Measurements from ENCODE around the gene HIPK4. TPM values are rescaled to one million over a fixed set of nuclear protein-coding genes. Genes with fewer than 3 reads are reported as not detected.

HIPK4 gene
- total and polyA plus RNA-seq, 9 of the 15 experiments (the other 6 are each of a cell fraction or from before 2014, with no cell fraction given): 0.06 to 0.09 TPM; not detected in 7

DNA sequence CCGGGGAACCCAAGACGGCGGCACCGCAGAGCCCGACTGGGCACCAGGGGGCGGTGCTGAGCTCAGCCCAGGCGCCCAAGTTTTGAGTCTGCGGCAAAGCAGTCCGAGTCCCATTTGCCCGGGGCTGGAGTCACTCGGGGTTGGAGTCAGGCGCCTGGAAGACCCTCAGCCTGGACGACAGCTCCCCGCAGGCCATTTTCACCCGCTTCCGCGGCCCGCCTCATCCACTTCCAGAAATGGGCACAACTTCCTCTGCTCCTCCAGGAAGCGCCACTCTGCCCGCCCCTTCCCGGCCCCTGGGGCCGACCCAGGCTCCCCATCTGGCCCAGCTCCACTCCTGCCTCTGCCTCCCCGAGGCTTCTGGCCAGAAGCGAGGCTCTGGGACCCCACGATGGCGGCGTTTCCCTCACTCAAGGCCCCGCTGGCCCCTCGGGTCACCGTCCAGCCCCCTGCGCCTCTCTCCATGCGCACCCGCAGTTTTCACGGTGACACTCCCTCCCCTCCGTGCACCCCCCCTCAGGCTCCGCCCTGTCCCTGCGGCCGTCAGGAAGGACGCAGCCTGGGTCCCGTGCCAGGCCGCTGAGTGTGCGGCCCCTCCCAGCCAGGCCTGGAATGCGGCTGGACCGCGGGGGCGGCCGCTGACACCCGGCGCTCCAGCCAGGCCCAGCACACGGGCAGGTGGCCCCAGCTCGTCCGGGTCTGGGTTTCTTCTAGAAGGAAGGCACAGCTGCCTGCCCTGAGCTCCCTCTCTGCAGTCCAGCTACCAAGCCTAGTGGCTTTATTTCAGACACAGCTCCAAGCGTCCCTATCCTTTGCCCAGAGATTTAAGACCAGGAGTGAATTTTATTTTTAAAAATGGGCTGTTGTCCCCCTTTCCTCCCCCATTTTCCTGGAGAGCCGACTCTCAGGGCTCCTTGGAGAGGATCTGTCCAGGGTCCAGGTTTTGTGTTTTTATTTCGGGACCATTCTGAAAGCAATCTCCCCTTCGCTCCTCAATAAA is 31.1 kb upstream of the HIPK4 start (continued):
- TF ChIP-seq BRD4 (IDR thresholded peaks at IDR 0.05): no peak
- no peak for TF ChIP-seq ZNF407 (IDR thresholded peaks at IDR 0.05; ENCODE audit: low read depth)
- TF ChIP-seq, protein P1, sequence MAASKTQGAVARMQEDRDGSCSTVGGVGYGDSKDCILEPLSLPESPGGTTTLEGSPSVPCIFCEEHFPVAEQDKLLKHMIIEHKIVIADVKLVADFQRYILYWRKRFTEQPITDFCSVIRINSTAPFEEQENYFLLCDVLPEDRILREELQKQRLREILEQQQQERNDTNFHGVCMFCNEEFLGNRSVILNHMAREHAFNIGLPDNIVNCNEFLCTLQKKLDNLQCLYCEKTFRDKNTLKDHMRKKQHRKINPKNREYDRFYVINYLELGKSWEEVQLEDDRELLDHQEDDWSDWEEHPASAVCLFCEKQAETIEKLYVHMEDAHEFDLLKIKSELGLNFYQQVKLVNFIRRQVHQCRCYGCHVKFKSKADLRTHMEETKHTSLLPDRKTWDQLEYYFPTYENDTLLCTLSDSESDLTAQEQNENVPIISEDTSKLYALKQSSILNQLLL (CRISPR knock-in tag; IDR thresholded peaks at IDR 0.05; ENCODE audit: borderline replicate concordance): no peak
- 0 out of 2 replicates have a peak, but pooled peaks have one; percentile 61 for TF ChIP-seq SOX6 (IDR thresholded peaks at IDR 0.05)
- TF ChIP-seq TCF3 (CRISPR knock-in tag; IDR thresholded peaks at IDR 0.05): peak; percentile 47
- no peak for TF ChIP-seq DNMT1 (IDR thresholded peaks at IDR 0.05)
- TF ChIP-seq RBM25 (IDR thresholded peaks at IDR 0.05; ENCODE audit: low read depth, low read length, severe bottlenecking): no peak
- TF ChIP-seq ZNF408 (CRISPR knock-in tag; IDR thresholded peaks at IDR 0.05; ENCODE audit: low read depth): no peak
- no peak for TF ChIP-seq ZNF354B (CRISPR knock-in tag; IDR thresholded peaks at IDR 0.05)
- peak; percentile 88 for TF ChIP-seq TFAP4 (CRISPR knock-in tag; IDR thresholded peaks at IDR 0.05; ENCODE audit: borderline replicate concordance)
- no peak for TF ChIP-seq NR4A1 (CRISPR knock-in tag; IDR thresholded peaks at IDR 0.05)
- 0 out of 2 replicates have a peak, but pooled peaks have one; percentile 60 for TF ChIP-seq NR4A1 (tag; IDR thresholded peaks at IDR 0.05)
- peak; percentile 93 for TF ChIP-seq TEAD2 (tag; IDR thresholded peaks at IDR 0.05)
- TF ChIP-seq COPS2 (conservative IDR thresholded peaks at IDR 0.05): no peak
- no peak for TF ChIP-seq SREBF2 (CRISPR knock-in tag; IDR thresholded peaks at IDR 0.05)
- TF ChIP-seq ELK1 (CRISPR knock-in tag; IDR thresholded peaks at IDR 0.05): no peak

Measured in K562 (cell line).